ENCODE results near the gene HMBS.

The HMBS gene

DNA sequence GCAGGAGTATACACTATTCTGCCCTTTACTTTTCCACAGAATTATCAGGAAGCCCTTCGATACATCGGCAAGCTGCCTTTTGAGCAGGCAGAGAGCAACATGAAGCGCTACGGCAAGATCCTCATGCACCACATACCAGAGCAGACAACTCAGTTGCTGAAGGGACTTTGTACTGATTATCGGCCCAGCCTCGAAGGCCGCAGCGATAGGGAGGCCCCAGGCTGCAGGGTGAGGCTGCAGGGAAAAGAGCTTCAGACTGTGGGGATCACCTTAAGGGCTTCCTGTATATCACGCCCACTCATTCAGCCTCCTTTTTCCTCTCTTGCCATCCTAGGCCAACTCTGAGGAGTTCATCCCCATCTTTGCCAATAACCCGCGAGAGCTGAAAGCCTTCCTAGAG, 6.8 kb upstream of the HMBS start:
- DNase-seq, result no peak

DNA sequence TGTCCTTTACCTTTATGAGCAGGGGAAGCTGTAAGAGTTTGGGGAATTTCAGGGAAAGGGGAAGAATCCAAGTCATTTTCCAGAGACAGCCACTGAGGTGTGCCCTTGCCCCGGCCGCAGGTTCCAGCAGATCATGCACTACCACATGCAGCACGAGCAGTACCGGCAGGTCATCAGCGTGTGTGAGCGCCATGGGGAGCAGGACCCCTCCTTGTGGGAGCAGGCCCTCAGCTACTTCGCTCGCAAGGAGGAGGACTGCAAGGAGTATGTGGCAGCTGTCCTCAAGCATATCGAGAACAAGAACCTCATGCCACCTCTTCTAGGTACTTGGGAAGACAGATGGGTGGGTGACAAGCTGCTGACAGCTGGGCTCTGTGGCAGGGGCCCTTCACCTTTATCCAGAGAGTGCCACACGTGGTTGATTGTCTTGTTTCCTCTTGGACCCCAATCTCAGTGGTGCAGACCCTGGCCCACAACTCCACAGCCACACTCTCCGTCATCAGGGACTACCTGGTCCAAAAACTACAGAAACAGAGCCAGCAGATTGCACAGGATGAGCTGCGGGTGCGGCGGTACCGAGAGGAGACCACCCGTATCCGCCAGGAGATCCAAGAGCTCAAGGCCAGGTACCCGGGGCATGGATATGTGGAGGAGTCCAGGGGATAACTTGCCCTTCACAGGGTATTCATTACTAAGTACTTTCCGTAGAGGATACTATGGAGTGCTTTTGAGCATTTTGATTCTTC, 5.8 kb upstream of the HMBS start:
- no peak for DNase-seq

DNA sequence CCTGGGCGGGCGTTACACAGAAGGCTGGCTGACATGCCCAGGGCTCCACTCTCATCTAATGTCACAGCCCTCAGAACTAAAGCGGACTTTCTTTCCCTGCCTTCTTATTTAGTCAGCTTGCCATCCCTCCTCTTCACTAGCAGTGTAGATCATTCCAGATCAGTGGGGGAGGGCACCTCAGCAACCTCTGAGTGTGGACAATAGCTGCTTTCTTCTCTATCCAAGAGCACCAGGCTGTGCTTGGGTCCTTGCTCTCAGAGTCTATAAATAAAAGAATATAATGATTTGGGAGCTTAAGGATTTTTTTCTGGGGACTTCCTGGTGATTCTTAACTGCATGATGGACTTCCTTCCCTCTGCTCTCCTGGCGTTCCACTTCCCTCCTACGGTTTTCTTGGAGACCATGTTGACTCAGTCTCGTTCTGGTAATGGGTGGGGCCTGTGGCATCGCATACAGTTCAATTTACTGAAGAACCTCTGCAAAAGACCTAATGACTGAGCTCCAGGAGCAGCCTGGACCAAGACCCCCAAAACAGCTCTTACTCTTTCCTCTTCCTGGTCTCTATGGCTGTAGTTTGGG, 2.9 kb upstream of the HMBS start:
- DNase-seq, result no peak

DNA sequence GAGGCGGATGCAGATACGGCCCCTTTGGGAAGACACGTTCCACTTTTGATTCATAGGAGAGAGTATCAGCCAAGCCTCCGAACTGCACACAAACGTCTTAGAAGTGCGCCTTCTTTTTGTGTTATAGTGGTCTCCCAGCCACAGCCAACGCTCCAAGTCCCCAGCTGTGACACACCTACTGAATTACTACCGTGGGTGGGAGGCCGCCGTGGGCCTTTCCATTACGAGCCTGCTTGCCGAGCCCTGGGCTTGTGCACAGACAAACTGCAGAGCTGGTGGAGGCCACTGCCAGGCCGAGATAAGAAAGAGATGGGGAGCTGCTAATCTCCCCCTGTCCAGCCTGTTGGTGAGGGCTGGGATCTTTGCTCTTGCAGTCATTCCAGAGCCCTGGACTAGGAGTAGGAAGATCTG, 761 bp downstream of the HMBS start:
- DNase-seq, result peak; percentile 41

DNA sequence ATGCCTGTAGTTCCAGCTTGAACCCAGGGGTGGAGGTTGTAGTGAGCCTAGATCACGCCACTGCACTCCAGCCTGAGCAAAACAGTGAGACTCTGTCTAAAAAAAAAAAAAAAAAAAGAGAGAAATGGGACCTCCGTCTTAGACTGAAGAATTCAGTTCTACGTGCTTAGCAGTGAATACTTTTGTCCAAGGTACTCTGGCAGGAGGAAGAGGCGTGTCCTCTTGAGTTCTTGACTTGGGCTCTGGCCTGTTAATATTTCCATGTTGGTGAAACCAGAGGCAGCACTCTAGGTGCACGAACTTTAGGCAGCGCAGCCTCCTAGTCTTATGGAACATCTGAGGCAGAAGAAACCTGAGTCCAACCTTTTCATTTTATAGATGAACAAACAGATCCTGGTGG, 2.4 kb downstream of the HMBS start:
- no peak for DNase-seq

DNA sequence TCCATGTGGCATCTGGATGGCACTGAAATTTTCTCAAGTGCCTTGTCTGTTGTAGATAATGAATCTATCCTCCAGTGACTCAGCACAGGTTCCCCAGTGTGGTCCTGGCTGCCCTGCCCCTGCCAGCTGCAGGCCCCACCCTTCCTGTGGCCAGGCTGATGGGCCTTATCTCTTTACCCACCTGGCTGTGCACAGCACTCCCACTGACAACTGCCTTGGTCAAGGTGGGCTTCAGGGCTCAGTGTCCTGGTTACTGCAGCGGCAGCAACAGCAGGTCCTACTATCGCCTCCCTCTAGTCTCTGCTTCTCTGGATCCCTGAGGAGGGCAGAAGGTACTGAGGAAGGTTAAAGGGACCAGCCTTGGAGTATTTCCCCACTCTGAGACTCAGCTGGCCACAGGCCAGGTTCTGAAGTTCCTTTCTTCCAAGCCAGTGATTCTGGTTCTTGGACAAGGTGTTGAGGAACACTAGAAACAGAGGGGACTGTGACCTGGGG, 3.1 kb downstream of the HMBS start:
- DNase-seq, result no peak

DNA sequence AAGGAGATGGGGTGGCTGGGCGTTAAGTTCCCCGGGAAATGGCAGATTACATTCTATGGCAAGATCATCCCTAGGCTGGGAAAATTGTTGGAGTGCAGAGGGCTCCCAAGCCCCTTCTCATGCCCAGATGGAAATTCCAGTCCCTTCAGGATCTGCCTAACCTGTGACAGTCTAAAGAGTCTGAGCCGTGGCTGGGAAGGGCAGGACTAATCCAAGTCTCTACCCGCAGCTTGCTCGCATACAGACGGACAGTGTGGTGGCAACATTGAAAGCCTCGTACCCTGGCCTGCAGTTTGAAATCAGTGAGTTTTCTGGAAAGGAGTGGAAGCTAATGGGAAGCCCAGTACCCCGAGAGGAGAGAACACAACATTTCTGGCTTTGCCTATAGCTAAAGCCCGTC, 3.7 kb downstream of the HMBS start:
- DNase-seq, result no peak

DNA sequence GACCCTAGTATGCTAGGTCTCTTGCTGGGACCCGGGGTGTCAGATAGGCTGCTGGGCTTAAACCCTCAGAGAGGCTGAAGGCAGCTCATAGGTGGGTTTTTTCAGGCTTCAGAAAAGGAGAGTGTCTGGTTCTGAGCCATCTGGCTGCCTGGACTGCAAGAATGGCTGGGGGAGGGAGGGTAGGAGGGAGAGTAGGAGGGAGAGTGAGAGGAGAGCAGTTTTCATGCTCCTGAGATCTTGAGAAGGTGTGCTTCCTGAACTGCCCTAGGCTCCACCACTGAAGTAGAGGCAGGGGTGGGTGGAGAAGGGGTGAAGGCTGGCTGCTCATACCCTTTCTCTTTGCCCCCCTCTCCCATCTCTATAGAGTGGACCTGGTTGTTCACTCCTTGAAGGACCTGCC, 4.6 kb downstream of the HMBS start:
- no peak for DNase-seq

DNA sequence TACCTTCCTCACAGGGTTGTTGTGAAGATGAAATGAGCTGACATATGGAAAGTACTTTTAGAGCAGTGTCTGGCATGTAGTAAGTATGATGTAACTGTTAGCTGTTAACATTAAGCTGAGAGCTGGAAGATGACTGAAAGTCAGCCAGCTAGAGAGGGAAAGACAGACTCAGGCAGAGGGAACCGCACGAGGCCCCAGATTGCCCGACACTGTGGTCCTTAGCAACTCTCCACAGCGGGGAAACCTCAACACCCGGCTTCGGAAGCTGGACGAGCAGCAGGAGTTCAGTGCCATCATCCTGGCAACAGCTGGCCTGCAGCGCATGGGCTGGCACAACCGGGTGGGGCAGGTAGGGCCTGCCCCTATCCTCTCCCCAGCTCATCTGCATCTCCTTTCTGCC, 6.5 kb downstream of the HMBS start:
- DNase-seq, result no peak

DNA sequence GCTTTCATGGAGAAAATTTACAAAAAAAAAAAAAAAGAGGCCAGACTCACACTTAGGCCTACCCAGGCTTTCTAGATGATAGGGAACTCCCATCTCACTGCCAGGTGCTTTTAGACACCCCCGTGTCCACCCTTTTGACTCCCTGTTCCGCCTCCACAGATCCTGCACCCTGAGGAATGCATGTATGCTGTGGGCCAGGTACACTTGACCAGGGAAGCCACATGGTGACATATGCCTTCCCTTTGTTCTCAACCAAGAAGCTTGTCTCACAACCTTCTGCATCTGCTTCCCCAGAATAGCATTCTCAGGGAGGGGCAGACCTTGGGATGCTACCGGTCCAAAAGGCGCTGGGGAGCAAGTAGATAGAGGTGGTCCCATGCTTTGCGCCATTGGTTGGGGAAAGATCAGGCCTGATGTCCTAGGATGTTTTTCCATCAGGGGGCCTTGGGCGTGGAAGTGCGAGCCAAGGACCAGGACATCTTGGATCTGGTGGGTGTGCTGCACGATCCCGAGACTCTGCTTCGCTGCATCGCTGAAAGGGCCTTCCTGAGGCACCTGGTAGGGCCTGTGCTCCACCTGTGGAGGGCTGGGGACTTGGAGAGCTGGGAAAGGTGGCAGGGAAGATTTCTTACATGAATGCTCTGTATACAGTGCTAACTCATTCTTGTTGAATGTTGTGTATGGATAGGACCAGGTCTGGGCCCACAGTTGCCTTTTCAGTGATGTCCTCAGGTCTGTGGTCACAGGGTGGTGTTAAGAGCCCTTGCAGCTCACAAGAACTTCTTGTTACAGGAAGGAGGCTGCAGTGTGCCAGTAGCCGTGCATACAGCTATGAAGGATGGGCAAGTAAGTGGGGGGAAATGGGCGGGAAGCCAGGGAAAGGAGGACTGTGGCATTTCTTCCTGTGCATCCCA, 7.5 kb downstream of the HMBS start:
- DNase-seq, result no peak

DNA sequence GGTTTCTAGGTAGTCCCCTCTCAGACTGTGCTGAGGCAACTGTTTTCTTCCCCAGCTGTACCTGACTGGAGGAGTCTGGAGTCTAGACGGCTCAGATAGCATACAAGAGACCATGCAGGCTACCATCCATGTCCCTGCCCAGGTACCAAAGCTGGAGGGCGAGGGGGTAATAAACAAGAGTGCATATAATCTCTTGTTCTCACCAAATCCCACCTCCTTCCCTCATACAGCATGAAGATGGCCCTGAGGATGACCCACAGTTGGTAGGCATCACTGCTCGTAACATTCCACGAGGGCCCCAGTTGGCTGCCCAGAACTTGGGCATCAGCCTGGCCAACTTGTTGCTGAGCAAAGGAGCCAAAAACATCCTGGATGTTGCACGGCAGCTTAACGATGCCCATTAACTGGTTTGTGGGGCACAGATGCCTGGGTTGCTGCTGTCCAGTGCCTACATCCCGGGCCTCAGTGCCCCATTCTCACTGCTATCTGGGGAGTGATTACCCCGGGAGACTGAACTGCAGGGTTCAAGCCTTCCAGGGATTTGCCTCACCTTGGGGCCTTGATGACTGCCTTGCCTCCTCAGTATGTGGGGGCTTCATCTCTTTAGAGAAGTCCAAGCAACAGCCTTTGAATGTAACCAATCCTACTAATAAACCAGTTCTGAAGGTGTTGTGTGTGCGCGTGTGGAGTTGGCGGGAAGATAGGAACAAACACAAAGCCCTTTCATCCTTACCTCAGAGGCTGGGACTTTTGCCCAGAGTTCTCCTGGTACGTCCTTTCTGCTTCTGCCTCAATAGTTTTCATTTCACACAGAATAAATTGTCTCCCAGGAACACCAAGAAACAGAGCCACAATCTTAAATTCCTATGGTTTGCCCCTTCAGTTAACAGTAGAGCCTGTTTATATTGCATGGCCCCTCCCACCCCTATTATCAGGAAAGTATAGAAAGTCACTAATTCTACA, 8.5 kb downstream of the HMBS start:
- DNase-seq, result no peak

DNA sequence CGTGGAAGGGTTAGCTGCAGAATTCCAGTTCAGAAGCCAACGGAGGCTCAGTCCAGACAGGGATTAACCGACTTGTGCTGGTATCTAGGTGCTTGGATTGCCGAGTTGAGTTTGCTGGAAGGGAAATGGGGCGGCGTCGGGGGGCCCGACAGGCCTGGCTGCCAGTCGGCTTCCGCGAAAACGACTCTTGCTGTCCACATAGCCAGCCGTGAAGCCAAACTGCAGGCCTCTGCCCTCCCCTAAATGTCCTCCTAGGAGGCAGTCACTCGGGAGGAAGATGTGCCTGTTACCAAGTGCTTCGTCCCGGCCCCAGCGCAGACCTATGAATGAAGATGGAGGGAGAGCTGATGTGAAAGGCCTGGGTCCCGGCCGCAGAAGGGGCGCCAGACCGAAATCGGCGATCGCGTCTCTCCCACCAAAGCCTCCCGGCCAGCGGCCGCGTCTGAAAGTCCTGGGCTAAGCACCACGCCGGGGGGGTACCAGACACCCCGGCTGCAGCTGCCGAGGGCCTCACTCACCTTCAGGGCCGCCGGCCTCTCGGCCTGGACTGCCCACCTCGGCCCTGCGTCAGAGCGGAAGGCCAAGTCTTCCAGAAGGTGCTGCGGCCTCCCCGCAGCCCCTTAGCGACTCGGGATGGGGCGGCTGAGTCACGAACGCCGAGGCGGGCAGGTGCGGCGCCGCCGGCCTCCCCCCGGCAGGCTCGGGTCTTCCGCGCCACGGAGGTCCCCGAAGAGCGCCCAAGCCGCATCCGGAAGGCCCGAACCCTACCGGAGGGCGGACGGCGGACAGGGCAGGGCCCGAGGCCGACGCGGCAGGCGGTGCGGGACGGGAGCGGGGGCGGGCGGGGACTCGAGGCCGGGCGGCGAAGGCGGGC, 9.5 kb downstream of the HMBS start:
- peak; percentile 50 for DNase-seq

DNA sequence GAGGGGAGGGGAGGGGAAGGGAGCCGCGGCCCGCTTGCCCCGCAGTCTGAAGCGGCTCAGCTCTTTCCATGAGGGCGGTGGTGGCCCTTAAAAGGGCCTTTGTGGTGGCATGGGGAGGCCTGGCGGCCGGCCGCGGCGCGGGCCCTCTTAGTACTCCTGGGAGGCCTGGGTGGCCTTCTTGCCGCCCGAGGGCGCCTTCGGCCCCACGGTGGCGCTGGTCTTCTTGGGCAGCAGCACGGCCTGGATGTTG, 10.1 kb downstream of the HMBS start:
- DNase-seq, result peak; percentile 56

DNA sequence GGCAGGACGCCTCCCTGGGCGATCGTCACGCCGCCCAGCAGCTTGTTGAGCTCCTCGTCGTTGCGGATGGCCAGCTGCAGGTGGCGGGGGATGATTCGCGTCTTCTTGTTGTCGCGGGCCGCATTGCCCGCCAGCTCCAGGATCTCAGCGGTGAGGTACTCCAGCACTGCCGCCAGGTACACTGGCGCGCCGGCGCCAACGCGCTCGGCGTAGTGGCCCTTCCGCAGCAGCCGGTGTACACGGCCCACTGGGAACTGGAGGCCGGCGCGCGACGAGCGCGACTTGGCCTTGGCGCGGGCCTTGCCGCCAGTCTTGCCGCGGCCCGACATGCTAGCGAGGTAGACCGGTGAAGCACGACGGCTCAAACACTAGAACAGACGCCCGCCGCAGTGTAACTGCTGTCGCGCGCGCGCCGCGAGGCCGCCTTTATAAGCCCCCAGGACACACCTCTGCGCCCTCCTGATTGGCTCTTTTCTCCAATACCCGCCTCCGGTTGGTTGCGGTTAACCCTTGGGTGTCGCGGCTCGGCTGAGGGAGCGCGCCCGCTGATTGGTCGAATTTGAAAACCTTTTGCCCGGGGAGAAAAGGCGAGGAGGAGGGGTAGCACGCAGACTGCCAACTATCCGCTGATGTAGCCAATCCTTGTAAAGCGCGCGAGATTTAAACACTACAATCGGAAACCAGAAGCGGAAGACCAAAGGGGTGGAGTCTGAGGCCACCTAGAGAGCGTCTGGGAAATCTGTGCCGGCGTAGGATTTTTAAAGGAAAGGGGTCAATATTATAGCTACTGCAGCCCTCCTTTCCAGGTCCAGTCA, 10.6 kb downstream of the HMBS start:
- peak; percentile 98 for DNase-seq

DNA sequence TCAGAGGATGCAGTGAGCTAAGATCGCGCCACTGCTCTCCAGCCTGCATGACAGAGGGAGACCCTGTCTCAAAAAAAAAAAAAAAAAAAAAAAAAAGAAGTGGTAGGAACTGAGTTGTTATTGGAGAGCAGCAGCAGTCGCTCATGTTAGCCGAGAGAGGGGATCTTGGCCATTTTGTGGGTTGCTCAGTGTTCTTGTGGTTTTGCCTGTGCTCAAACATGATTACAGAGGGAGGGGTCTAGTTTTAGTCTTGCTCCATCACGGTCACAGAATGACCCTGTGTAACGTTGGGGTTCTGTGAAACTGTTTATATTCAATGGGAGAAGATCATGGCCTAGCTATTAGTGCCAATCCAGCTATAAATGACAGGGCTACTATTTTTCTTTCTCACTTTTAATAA, 15.0 kb downstream of the HMBS start:
- DNase-seq, result no peak

DNA sequence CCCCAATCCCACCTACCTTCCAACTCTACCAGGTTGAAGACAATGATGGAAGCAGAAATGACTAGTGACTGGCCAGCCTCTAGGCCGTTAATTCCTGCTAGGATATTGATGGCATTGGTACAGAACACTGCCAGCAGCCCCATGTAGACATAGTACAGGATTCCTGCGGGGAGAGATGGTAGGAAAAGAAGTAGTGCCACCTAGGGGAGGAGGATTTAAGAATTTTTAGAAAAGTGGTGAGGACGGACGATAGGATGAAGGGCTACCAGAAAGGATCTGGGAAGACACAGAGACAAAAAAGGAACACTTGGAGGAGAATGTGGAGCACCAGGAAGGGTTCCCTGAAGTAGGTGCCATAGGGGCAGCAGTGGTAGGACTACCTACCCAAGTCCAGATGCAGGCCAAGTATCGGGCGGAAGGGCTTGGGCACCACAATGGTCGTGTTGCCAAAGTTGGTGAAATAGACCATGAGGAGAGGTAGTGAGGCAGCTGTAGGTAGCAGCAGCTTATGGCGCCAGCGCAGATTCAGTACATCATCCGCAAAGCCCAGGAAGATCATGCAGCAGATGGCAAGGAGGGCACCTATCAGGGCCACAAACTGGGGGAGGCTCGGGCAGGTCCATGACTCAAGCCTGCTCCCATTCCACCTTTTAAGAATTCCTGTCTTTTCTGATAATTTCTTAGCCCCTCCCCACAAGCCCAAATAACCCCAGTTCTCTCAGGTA, 15.7 kb downstream of the HMBS start:
- no peak for DNase-seq

DNA sequence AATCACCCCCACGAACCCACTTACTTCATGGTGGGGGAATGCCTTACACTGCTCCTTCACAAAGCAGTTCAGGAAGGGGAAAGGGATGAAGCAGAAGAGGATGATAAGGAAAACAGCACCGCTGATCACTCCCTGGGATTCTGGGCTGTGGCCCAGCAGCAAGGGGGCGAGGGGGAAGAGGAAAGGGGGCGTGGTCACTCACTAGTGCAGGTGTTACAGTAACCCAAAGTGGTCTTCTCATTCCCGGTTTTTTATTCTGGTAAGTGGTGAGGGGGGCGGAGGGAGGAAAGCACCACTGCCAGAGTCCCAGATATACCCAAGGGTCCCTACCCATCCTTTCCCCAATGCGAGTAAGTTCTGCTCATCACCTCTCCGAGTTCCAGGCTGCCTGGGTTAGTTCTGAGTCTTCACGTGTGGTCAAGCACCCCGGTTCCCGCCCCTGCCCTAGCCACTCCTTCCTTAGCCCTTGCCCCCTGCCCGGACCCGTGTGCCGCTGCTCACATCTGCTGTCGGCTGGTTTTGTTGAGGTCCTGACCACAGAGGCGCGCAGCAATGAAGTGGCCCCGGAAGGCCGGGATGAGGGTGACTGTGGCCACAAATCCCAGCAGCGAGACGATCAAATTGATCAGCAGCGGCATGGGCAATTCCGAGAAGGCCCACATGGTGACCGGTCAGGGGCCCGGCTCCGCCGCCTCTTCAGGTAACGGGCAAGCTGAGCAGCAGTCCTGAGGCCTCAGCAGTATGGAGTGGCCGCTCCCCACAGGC, 16.5 kb downstream of the HMBS start:
- DNase-seq, result no peak

DNA sequence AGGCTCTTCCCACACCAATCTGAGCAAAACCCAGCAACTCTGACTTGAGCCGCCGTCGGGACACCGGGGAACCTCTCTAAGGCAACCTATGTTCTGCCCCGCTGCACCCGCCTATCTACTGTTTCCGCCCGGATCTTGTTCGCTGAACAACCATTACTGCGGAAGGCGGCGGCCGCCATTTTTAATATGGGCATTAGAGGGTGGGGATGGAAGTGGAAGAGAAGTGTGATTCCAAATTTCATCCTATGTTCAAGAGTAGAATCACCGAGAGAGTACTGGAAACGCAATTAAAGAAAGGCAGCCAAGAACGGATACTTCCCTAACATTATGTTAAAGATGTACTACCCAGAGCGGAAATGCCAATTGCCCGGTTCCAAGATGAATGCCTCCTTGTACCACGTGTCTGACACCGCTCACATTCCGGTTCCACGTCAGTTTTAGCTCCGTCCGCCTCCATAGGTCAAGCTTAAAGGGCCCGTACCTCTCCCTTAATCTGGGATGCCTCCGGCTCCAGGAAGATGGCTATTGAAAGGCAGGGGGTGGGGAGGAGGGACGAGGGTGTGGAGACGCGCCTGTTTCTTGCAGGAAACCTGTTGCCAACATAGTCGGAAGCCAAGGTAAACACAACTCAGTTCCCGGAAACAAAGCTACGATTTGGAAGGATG, 17.2 kb downstream of the HMBS start, which contains the start of gene DPAGT1:
Gene DPAGT1 (minus strand): TSS at position 95 of the 665 bp plus-strand sequence. CDS start 198 bp downstream, outside the sequence.
- peak; percentile 79 for DNase-seq
